ENCODE data around the gene ADORA2A. TPM values are rescaled to one million over a fixed set of nuclear protein-coding genes. Genes with fewer than 3 reads are reported as not detected.

The ADORA2A gene
- total RNA-seq, 1 experiment from 2014 or later = 7.6 TPM

DNA sequence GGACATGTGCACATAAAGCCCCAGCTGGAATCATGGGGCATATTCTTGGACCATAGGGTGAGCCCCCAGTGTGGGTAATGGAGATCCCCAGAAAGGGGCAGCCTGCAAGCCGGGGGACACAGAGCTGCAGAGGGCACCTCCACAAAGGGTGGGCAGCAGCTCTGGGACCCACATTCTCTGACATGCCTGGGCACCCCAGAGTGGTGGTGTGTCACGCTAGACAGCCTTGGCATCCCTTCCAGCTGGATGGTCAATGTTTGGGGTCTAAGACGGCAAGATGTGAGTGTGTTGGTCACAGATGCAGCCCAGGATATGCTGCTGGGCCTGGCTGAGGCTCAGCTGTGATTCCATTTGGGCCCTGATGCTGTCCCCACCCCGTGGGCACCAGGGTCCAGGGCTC, 9.7 kb downstream of the ADORA2A start (continued):
- TF ChIP-seq GTF2I (CRISPR knock-in tag; conservative IDR thresholded peaks at IDR 0.05) (no peak), USF2 (CRISPR knock-in tag; IDR thresholded peaks at IDR 0.05) (no peak), FOXK1 (CRISPR knock-in tag; IDR thresholded peaks at IDR 0.05) (no peak), E2F4 (CRISPR knock-in tag; IDR thresholded peaks at IDR 0.05; ENCODE audit: borderline replicate concordance, low read depth) (no peak), ZNF138 (CRISPR knock-in tag; conservative IDR thresholded peaks at IDR 0.05) (no peak), KAT7 (CRISPR knock-in tag; IDR thresholded peaks at IDR 0.05; ENCODE audit: borderline replicate concordance) (no peak), GABPB1 (CRISPR knock-in tag; IDR thresholded peaks at IDR 0.05) (no peak), MXD4 (CRISPR knock-in tag; IDR thresholded peaks at IDR 0.05; ENCODE audit: borderline replicate concordance) (no peak)

DNA sequence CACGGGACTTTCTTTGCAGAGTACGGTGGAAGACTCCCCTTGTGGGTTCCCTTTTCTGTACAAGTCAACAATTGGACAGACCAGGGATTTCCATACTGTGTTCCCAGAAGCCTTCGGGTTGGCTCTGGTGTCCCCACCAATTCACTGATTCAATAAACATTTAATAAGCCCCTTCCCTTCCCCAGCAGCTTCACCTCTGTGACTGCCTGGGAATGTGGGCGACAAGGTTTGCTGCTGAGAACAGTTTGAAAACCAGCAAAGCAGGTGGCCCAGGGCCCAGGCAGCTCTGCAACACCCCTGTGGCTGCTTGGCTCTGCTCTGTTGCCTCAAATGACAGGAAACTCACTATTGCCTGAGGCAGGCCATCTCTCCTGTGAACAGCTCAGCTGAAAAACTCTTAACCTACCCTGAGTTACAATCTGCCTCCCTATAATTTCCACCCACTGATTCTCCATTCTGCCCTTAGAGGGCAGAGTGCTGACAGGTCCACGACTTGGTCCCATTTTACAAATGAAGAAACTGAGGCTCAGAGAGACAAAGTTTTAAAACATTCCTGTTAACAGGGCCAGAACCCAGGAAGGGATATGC, 10.4 kb downstream of the ADORA2A start:
- DNase-seq (ENCODE audit: low spot score) (no peak), ATAC-seq (no peak)
- ChIA-PET CTCF (interaction anchor here (0.6 to 5.2 kb wide), 3 partner anchors 16 to 77 kb away, joined by 3 to 51 read pairs (median 4); no protein-coding TSS in a partner anchor), POLR2A (no interaction called here)
- Mint-ChIP-seq H3K36me3 (no peaks in the 10 kb centered on the region; the same call in 1 of the 2 replicates), H3K27me3 (ENCODE audit: low read depth) (no peaks in the 10 kb centered on the region), H3K9me3 (no peaks in the 10 kb centered on the region), H3K27ac (no peak overlapping the region), H3K4me1 (no peaks in the 10 kb centered on the region), H3K4me3 (no peak overlapping the region)
- no peak for TF ChIP-seq SMAD4 (CRISPR knock-in tag; IDR thresholded peaks at IDR 0.05)
- TF ChIP-seq ZBTB21 (CRISPR knock-in tag; IDR thresholded peaks at IDR 0.05; ENCODE audit: borderline replicate concordance) = no peak
- TF ChIP-seq, protein P1, sequence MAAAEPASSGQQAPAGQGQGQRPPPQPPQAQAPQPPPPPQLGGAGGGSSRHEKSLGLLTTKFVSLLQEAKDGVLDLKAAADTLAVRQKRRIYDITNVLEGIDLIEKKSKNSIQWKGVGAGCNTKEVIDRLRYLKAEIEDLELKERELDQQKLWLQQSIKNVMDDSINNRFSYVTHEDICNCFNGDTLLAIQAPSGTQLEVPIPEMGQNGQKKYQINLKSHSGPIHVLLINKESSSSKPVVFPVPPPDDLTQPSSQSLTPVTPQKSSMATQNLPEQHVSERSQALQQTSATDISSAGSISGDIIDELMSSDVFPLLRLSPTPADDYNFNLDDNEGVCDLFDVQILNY (CRISPR knock-in tag; IDR thresholded peaks at IDR 0.05) = no peak
- no peak for TF ChIP-seq ZNF263 (CRISPR knock-in tag; IDR thresholded peaks at IDR 0.05; ENCODE audit: low read depth)
- no peak for TF ChIP-seq NR2C2 (CRISPR knock-in tag; IDR thresholded peaks at IDR 0.05)
- no peak for TF ChIP-seq FOXJ3 (CRISPR knock-in tag; IDR thresholded peaks at IDR 0.05; ENCODE audit: borderline replicate concordance)
- no peak for TF ChIP-seq E2F4 (CRISPR knock-in tag; IDR thresholded peaks at IDR 0.05; ENCODE audit: borderline replicate concordance, low read depth)
- TF ChIP-seq CBFB (CRISPR knock-in tag; IDR thresholded peaks at IDR 0.05; ENCODE audit: low read depth) = no peak
- no peak for TF ChIP-seq GABPB1 (CRISPR knock-in tag; IDR thresholded peaks at IDR 0.05)
- no peak for TF ChIP-seq FOXP1 (CRISPR knock-in tag; IDR thresholded peaks at IDR 0.05; ENCODE audit: borderline replicate concordance)
- no peak for TF ChIP-seq USF2 (CRISPR knock-in tag; IDR thresholded peaks at IDR 0.05)
- TF ChIP-seq, protein P2, sequence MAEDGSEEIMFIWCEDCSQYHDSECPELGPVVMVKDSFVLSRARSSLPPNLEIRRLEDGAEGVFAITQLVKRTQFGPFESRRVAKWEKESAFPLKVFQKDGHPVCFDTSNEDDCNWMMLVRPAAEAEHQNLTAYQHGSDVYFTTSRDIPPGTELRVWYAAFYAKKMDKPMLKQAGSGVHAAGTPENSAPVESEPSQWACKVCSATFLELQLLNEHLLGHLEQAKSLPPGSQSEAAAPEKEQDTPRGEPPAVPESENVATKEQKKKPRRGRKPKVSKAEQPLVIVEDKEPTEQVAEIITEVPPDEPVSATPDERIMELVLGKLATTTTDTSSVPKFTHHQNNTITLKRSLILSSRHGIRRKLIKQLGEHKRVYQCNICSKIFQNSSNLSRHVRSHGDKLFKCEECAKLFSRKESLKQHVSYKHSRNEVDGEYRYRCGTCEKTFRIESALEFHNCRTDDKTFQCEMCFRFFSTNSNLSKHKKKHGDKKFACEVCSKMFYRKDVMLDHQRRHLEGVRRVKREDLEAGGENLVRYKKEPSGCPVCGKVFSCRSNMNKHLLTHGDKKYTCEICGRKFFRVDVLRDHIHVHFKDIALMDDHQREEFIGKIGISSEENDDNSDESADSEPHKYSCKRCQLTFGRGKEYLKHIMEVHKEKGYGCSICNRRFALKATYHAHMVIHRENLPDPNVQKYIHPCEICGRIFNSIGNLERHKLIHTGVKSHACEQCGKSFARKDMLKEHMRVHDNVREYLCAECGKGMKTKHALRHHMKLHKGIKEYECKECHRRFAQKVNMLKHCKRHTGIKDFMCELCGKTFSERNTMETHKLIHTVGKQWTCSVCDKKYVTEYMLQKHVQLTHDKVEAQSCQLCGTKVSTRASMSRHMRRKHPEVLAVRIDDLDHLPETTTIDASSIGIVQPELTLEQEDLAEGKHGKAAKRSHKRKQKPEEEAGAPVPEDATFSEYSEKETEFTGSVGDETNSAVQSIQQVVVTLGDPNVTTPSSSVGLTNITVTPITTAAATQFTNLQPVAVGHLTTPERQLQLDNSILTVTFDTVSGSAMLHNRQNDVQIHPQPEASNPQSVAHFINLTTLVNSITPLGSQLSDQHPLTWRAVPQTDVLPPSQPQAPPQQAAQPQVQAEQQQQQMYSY (CRISPR knock-in tag; IDR thresholded peaks at IDR 0.05) = no peak
- no peak for TF ChIP-seq EMX1 (CRISPR knock-in tag; IDR thresholded peaks at IDR 0.05)
- TF ChIP-seq SMAD3 (CRISPR knock-in tag; IDR thresholded peaks at IDR 0.05; ENCODE audit: borderline replicate concordance) = no peak

Measured in WTC11 (cell line).